Ishikawa (cell line): ENCODE measurements around the gene SMYD3.

Experiments used
- CEBPB ChIP-seq: IDR thresholded peaks from 2 replicates; pipeline ENCODE4 v1.6.1; 2012
- CREB1 ChIP-seq: IDR thresholded peaks from 2 replicates; pipeline ENCODE4 v1.6.1; 2012; ENCODE audit warnings: low read depth
- EGR1 ChIP-seq: IDR thresholded peaks from 2 replicates; pipeline ENCODE4 v1.6.1; 2012
- EP300 ChIP-seq: IDR thresholded peaks from 2 replicates; pipeline ENCODE4 v1.6.1; 2012; ENCODE audit warnings: borderline replicate concordance
- FOXM1 ChIP-seq: IDR thresholded peaks from 2 replicates; pipeline ENCODE4 v1.6.1; 2012; ENCODE audit warnings: low read depth, borderline replicate concordance
- NFIC ChIP-seq: IDR thresholded peaks from 2 replicates; pipeline ENCODE4 v1.6.1; 2012
- RAD21 ChIP-seq: IDR thresholded peaks from 2 replicates; pipeline ENCODE4 v1.6.1; 2012; ENCODE audit warnings: low read depth
- TAF1 ChIP-seq: IDR thresholded peaks from 2 replicates; pipeline ENCODE4 v1.6.1; 2012; ENCODE audit warnings: low read depth, mild to moderate bottlenecking
- TCF12 ChIP-seq: IDR thresholded peaks from 2 replicates; pipeline ENCODE4 v1.6.1; 2012; ENCODE audit warnings: low read depth
- TEAD4 ChIP-seq: IDR thresholded peaks from 2 replicates; pipeline ENCODE4 v1.6.1; 2012
- YY1 ChIP-seq: IDR thresholded peaks from 2 replicates; pipeline ENCODE4 v1.6.1; 2012; ENCODE audit warnings: low read depth
- ZBTB7A ChIP-seq: IDR thresholded peaks from 2 replicates; pipeline ENCODE4 v1.6.1; 2012; ENCODE audit warnings: low read depth
- TF ChIP-seq, protein P1 (sequence below): IDR thresholded peaks from 2 replicates; pipeline ENCODE4 v1.6.1; 2012
- TF ChIP-seq, protein P2 (sequence below): IDR thresholded peaks from 2 replicates; pipeline ENCODE4 v1.6.1; 2012
- TF ChIP-seq, protein P3 (sequence below): IDR thresholded peaks from 2 replicates; pipeline ENCODE4 v1.6.1; 2012; ENCODE audit warnings: low read depth, mild to moderate bottlenecking

Gene SMYD3

DNA sequence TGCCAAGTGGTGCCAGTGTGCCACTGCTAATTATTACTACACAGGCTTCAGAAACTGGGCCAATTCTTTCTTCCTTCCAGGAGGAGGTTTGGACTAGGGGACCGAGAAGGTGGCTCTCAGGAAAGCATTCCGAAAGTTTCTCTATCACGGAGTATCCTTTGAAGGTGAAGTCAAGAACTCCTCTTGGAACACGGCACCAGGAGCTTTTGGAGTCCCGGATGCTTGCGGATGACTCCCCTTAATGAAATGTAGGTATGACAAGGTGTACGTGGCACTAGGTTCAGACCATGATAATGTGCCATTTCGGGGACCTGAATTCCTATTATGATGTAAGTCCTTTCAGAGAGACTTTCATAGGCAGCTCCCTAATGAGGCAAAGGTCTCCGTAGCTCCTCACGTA lies 718.2 kb downstream of the SMYD3 start:
- TF ChIP-seq TCF12 (no peak), EGR1 (no peak), EP300 (no peak), CEBPB (no peak), NFIC (no peak), TAF1 (no peak), FOXM1 (no peak), TEAD4 (no peak), RAD21 (no peak), ZBTB7A (no peak), CREB1 (no peak), YY1 (no peak)
- TF ChIP-seq, protein P1, sequence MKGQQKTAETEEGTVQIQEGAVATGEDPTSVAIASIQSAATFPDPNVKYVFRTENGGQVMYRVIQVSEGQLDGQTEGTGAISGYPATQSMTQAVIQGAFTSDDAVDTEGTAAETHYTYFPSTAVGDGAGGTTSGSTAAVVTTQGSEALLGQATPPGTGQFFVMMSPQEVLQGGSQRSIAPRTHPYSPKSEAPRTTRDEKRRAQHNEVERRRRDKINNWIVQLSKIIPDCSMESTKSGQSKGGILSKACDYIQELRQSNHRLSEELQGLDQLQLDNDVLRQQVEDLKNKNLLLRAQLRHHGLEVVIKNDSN: no peak
- TF ChIP-seq, protein P2, sequence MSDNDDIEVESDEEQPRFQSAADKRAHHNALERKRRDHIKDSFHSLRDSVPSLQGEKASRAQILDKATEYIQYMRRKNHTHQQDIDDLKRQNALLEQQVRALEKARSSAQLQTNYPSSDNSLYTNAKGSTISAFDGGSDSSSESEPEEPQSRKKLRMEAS: no peak
- TF ChIP-seq, protein P3, sequence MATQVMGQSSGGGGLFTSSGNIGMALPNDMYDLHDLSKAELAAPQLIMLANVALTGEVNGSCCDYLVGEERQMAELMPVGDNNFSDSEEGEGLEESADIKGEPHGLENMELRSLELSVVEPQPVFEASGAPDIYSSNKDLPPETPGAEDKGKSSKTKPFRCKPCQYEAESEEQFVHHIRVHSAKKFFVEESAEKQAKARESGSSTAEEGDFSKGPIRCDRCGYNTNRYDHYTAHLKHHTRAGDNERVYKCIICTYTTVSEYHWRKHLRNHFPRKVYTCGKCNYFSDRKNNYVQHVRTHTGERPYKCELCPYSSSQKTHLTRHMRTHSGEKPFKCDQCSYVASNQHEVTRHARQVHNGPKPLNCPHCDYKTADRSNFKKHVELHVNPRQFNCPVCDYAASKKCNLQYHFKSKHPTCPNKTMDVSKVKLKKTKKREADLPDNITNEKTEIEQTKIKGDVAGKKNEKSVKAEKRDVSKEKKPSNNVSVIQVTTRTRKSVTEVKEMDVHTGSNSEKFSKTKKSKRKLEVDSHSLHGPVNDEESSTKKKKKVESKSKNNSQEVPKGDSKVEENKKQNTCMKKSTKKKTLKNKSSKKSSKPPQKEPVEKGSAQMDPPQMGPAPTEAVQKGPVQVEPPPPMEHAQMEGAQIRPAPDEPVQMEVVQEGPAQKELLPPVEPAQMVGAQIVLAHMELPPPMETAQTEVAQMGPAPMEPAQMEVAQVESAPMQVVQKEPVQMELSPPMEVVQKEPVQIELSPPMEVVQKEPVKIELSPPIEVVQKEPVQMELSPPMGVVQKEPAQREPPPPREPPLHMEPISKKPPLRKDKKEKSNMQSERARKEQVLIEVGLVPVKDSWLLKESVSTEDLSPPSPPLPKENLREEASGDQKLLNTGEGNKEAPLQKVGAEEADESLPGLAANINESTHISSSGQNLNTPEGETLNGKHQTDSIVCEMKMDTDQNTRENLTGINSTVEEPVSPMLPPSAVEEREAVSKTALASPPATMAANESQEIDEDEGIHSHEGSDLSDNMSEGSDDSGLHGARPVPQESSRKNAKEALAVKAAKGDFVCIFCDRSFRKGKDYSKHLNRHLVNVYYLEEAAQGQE: no peak

DNA sequence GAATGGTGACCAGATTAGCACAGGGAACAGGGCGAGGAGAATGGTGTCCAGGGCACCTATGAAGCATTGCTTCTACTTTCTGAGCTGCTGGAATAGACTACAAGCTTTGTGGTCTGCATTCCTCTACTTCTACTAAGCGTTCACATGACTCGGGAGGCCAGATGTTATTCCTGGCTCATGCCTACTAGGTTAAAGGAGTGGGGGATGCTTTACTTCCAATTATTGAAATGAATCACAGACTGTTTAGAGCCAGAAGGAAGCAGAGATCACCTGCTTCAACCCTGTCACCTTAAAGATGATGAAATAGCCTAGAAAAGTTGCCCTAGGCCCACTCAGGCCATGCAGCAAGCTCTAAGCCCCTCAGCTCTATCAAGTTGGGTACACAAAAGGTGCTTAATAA lies 718.8 kb downstream of the SMYD3 start:
- no peak for TF ChIP-seq CREB1
- TF ChIP-seq YY1: no peak
- TF ChIP-seq TEAD4: no peak
- TF ChIP-seq, protein P1: no peak
- no peak for TF ChIP-seq RAD21
- no peak for TF ChIP-seq ZBTB7A
- TF ChIP-seq TCF12: no peak
- TF ChIP-seq, protein P3: no peak
- TF ChIP-seq EGR1: no peak
- no peak for TF ChIP-seq CEBPB
- TF ChIP-seq TAF1: no peak
- TF ChIP-seq, protein P2: no peak
- no peak for TF ChIP-seq FOXM1
- no peak for TF ChIP-seq NFIC
- TF ChIP-seq EP300: no peak

DNA sequence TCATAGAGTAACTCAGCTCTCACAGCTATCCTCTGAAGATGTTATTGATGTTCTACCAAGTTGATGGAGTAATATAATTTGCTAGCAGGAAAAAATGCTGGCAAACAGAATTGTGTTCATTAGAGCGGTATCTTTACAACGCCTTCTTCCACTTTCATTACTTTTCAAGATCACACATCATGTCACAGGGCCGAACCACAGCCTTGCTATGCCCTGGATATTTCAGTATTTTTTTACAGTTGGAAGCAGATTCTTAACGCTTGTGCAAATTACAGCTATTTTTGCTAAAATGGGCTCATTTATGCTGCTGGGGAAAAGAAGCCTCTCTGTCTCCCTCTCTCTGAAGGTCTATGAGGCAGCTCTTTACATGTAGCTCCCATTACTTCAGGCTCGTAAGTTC lies 720.1 kb downstream of the SMYD3 start:
- TF ChIP-seq TAF1 (no peak), FOXM1 (no peak), TEAD4 (no peak), TCF12 (no peak)
- TF ChIP-seq, protein P1: no peak

DNA sequence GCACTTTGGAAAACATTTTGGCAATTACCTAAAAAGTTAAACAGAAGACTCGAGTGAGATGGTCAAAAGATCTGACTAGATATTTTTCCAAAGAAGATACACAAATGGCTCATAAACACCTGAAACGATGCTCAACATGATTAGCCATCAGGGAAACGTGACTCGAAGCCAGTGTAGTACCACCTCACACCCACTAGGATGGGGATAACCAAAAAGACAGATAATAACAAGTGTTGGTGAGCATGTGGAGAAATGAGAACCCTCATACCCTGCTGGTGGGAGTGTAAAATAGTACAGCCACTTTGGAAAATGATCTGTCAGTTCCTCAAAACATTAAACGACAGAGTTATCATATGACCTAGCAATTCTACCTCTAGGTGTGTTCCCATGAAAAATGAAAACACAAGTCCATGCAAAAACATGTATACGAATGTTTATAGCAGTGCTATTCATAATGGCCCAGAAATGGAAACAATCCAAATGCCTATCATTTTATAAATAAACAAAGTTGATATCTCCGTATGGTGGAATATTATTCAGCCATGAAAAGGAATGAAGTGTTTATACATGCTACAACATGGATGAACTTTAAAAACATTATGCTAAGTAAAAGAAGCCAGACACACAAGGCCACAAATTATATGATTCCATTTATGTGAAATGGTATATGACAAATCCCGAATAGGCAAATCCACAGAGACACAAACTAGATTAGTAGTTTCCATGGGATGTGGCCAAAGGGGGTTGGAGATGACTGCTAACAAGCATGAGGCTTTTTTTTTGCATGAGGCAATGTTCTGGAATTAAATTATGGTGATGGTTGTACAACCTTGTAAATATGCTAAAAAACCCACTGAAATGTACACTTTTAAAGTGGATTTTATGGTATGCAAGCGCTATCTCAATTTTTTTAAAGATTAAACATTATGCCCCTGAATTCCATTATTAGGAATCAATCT lies 727.0 kb downstream of the SMYD3 start:
- TF ChIP-seq FOXM1 (no peak), TAF1 (no peak), CEBPB (no peak), ZBTB7A (no peak), NFIC (no peak), TCF12 (no peak), YY1 (no peak), CREB1 (no peak), EP300 (no peak), RAD21 (no peak), TEAD4 (no peak), EGR1 (no peak)
- TF ChIP-seq, protein P3: no peak
- TF ChIP-seq, protein P2: no peak
- TF ChIP-seq, protein P1: no peak
